ENCODE measurements around the gene CPSF4L.
A peak's percentile ranks its signal among the peaks of the same experiment; 100 is the strongest.

CPSF4L gene

DNA sequence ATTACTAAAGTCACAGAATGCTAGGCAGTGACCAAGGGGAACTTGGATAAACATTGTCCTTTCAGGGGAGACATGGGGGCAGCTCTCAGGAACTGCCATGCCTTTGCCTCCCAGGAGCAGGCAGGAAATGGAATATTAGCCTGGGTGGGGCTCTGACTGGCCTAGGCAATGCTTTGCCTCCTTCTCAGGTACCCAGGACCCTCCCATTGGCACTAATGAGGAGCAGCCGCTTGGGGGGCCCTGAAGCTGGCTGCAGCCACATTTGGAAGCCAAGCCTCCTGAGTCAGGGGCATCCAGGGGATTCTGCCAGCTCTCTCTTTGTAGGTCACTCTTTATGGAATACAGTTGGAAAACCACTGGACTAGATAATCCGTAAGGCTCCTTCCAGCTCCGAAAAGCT is 5.5 kb downstream of the CPSF4L start:
- Histone ChIP-seq H4K20me1 (ENCODE audit: insufficient read depth, low read length) (no peaks in the 10 kb centered on the region), H3K79me2 (ENCODE audit: low read length) (no peaks in the 10 kb centered on the region), H3K27me3 (replicated peaks; ENCODE audit: insufficient read depth, low read length) (no peaks in the 10 kb centered on the region), H3K9ac (ENCODE audit: low read length) (no peak overlapping the region), H3F3A (ENCODE audit: insufficient read depth, low read length) (no peaks in the 10 kb centered on the region), H3K9me2 (replicated peaks; ENCODE audit: insufficient read depth, low read length) (no peaks in the 10 kb centered on the region), H3K27ac (ENCODE audit: low read length) (no peak overlapping the region), H3K4me2 (ENCODE audit: low read depth, low read length) (no peak overlapping the region), H3K4me1 (ENCODE audit: low read length) (no peaks in the 10 kb centered on the region), H3K36me3 (replicated peaks; ENCODE audit: insufficient read depth, low read length) (no peaks in the 10 kb centered on the region), H3K9me3 (replicated peaks; ENCODE audit: insufficient read depth, low read length) (no peaks in the 10 kb centered on the region), H3K4me3 (ENCODE audit: low read length) (no peak overlapping the region), H2AFZ (ENCODE audit: low read length) (no peak overlapping the region)
- TF ChIP-seq, protein P1, sequence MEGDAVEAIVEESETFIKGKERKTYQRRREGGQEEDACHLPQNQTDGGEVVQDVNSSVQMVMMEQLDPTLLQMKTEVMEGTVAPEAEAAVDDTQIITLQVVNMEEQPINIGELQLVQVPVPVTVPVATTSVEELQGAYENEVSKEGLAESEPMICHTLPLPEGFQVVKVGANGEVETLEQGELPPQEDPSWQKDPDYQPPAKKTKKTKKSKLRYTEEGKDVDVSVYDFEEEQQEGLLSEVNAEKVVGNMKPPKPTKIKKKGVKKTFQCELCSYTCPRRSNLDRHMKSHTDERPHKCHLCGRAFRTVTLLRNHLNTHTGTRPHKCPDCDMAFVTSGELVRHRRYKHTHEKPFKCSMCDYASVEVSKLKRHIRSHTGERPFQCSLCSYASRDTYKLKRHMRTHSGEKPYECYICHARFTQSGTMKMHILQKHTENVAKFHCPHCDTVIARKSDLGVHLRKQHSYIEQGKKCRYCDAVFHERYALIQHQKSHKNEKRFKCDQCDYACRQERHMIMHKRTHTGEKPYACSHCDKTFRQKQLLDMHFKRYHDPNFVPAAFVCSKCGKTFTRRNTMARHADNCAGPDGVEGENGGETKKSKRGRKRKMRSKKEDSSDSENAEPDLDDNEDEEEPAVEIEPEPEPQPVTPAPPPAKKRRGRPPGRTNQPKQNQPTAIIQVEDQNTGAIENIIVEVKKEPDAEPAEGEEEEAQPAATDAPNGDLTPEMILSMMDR (IDR thresholded peaks at IDR 0.05; ENCODE audit: low read length), result no peak
- TF ChIP-seq EZH2phosphoT487 (IDR thresholded peaks at IDR 0.05; ENCODE audit: low read length) (no peak), EZH2 (optimal IDR thresholded peaks at IDR 0.05; ENCODE audit: low read depth, low read length) (no peak)
- DNase-seq, result no peak

DNA sequence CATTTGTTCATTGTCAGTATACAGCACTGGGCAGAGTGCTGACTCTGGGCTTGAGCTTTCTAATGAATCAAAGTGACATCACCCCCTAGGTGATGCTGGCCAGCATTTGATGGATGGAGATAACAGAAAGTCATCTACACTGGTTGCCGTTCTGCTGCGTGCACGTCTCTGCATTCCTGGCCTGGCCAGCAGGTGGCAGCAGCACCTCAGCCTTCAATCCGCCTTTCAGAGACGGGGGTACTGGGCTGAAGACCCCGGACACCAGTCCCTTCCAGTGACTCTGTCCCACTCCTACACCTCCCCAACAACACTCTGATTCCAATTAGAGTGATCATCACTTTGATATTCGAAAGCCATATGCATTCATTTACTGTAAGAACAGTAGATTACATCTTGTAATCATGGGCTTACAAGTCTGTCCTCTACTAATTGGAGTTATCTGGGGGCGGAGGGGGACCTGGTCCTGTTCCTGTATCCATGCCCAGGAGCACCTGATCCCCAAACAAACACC is 6.0 kb downstream of the CPSF4L start:
- Histone ChIP-seq H3K4me2 (ENCODE audit: low read depth, low read length) (no peak overlapping the region), H3K27ac (ENCODE audit: low read length) (no peak overlapping the region), H3K4me3 (ENCODE audit: low read length) (no peak overlapping the region), H3K9me2 (replicated peaks; ENCODE audit: insufficient read depth, low read length) (no peaks in the 10 kb centered on the region), H3K79me2 (ENCODE audit: low read length) (no peaks in the 10 kb centered on the region), H3K36me3 (replicated peaks; ENCODE audit: insufficient read depth, low read length) (no peaks in the 10 kb centered on the region), H4K20me1 (ENCODE audit: insufficient read depth, low read length) (no peaks in the 10 kb centered on the region), H3K27me3 (replicated peaks; ENCODE audit: insufficient read depth, low read length) (no peaks in the 10 kb centered on the region), H3F3A (ENCODE audit: insufficient read depth, low read length) (no peaks in the 10 kb centered on the region), H2AFZ (ENCODE audit: low read length) (no peak overlapping the region), H3K9ac (ENCODE audit: low read length) (no peak overlapping the region), H3K9me3 (replicated peaks; ENCODE audit: insufficient read depth, low read length) (no peaks in the 10 kb centered on the region), H3K4me1 (ENCODE audit: low read length) (no peaks in the 10 kb centered on the region)
- DNase-seq, result peak; percentile 50
- no peak for TF ChIP-seq EZH2phosphoT487 (IDR thresholded peaks at IDR 0.05; ENCODE audit: low read length)
- TF ChIP-seq, protein P1 (IDR thresholded peaks at IDR 0.05; ENCODE audit: low read length), result peak; percentile 98

DNA sequence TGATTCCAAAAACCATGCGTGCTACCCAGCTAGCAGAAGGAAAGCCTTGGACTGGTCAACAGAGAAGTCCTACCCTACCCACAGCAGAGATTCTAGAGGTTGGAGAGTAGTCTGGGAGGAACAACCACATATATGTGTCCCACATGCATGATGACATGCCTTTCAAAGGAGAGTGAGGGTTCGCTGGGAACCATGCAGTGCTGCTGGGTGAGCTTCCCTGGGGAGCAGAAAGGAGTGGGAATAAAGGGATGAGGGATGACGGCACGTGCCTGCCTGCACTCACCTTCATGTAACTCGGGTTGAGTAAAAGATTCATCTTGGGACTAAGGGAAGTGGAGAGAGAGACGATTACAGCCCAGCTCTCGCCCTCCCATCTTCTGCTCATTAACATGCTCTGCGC is 9.8 kb downstream of the CPSF4L start:
- Histone ChIP-seq H3K27me3 (replicated peaks; ENCODE audit: insufficient read depth, low read length) (no peaks in the 10 kb centered on the region), H3K27ac (ENCODE audit: low read length) (no peak overlapping the region), H3K36me3 (replicated peaks; ENCODE audit: insufficient read depth, low read length) (no peaks in the 10 kb centered on the region), H3K9me3 (replicated peaks; ENCODE audit: insufficient read depth, low read length) (no peaks in the 10 kb centered on the region), H3K9ac (ENCODE audit: low read length) (no peak overlapping the region), H3K4me1 (ENCODE audit: low read length) (no peaks in the 10 kb centered on the region), H3K4me2 (ENCODE audit: low read depth, low read length) (no peak overlapping the region), H3K9me2 (replicated peaks; ENCODE audit: insufficient read depth, low read length) (no peaks in the 10 kb centered on the region), H4K20me1 (ENCODE audit: insufficient read depth, low read length) (no peaks in the 10 kb centered on the region), H3K79me2 (ENCODE audit: low read length) (no peaks in the 10 kb centered on the region), H2AFZ (ENCODE audit: low read length) (no peak overlapping the region), H3K4me3 (ENCODE audit: low read length) (no peak overlapping the region), H3F3A (ENCODE audit: insufficient read depth, low read length) (no peaks in the 10 kb centered on the region)
- TF ChIP-seq, protein P1 (IDR thresholded peaks at IDR 0.05; ENCODE audit: low read length), result no peak
- TF ChIP-seq EZH2 (optimal IDR thresholded peaks at IDR 0.05; ENCODE audit: low read depth, low read length) (no peak), EZH2phosphoT487 (IDR thresholded peaks at IDR 0.05; ENCODE audit: low read length) (no peak)
- no peak for DNase-seq

Measured in MM.1S (cell line).